NCI-H524 treated with DMSO at 0.1 percent for 48 hours (cell line): ENCODE results near the gene ZNF441.
"Not testable (repeated sequence)": the region's sequence is repeated elsewhere in the genome, so short reads cannot be mapped to it uniquely, and the experiment has no call there.

ENCODE experiments used
- DNase-seq: peaks from one replicate; lab custom pipeline; 2025; lab: John Stamatoyannopoulos, UW

ZNF441 gene

GRCh38 chr19:11780431-11781020 lies 13.7 kb downstream of the ZNF441 start:
- no peak for DNase-seq

- no peak for DNase-seq
Observed at GRCh38 chr19:11781295-11782057, 14.7 kb downstream of the ZNF441 start.

- DNase-seq, result no peak
Observed at GRCh38 chr19:11783767-11784166, 17.0 kb downstream of the ZNF441 start.

DNA sequence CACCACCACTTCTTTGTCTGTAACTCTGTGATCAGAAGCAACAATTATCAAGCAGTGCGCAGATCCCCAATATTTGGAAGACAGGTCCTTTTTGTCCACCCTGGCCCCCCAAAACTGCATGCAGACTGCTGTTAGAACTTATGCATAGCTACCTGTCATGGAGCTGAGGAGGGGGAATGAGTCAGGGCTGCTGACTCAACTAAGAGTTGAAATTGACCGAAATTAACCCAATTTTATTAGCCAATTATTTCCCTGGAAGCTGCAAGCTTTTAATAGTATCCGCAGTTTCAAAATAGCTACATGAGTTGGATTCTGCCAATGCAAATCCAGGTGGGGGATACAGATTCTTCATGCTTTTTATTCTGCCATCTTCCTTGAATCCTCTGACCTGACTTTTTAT lies 17.6 kb downstream of the ZNF441 start:
- DNase-seq, result no peak

DNA sequence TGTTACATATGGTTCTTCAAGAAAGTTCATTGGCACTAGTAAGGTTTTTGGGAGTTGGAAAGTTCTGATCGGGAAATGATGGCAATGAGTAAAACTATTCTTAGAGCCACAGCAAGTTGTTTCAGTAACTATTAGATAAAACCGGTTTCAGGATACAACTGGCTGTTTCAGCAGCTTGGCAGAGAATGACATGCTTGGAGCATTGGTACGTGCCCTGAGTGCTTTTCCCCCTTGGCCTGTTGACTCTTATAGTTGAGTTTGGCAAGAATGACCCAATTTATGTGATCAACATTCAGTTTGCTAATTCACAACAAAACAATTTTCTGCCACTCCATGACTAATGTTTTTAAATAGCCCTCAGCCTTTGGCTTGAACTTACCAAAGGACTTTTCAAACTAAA lies 20.7 kb downstream of the ZNF441 start:
- no peak for DNase-seq

GRCh38 chr19:11792942-11793341 lies 26.1 kb downstream of the ZNF441 start:
- no peak for DNase-seq

DNA sequence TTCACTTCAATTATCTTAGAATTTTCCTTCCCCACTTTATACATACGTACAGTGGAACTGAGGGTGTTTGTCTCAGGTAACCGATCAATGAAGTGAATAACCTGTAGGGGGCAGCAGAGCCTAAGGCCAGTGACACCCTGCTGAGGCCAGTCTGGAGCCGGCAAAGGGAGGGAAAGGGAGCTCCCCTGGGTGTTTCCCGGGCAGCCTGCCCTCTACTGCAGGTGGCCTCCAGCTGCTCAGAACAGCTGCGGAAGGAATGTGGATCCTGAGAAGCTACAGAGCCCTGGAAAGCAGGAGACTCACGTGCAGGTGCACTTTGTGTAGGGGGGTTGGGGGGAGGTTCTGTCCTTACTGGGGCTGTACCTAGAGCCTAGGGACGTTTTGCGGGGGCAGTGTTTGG lies 30.7 kb downstream of the ZNF441 start:
- DNase-seq, result peak; percentile 82

DNA sequence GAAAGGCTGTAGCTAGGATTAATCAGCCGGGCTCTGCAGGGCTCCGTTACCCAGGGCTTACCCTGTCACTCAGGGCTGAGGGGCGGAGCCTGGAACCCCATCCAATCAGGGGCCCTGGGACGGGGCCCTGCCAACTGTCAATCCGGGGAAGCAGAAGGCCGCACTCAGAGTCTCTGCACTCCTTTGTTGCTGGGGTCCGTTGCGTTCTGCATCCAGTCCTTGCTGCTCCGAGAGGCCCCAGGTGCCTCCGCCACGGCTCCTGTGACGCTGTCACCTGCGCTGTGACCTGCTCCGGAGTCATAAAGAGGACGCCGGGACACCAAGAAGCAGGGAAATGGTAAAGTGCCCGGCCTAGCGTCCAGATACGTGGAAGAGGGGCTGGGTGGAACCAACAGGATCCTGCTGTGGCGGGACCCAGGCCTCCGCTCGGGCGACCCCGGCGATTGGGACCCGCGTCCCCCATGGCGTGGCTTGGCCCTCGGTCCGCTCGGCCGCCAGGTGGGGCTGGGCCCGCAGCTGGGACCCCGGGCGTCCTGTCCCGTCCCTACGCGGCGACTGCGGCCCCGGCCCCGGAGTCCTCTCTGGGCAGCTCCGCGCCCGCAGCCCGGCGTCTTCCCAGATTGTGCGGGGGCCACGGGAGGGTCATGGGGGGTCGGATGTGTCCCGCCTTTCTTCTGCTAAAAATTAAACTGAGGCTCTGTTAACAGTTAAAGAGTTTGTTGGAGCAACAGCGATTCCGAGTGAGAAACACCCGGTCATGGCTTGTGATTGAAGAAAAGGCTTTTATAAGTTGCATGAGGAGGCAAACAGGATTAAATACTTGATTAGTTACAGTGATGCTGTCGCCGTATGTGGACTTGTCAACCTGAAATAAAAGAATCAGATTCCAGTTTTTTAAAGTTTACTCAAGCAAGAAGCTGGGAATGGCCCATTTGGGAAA lies 31.9 kb downstream of the ZNF441 start, which contains the start of gene ZNF491:
Gene ZNF491, plus strand, starts transcription at position 133 of the 940 bp plus-strand sequence. CDS start 7,431 bp downstream, outside the sequence.
- peak; percentile 85 for DNase-seq

GRCh38 chr19:11806354-11807098 lies 39.7 kb downstream of the ZNF441 start:
- DNase-seq, result no peak

- no peak for DNase-seq
Observed at GRCh38 chr19:11807099-11807380, 40.2 kb downstream of the ZNF441 start.

GRCh38 chr19:11813703-11814028 lies 46.9 kb downstream of the ZNF441 start:
- no peak for DNase-seq

- peak; percentile 88 for DNase-seq
Observed at GRCh38 chr19:11814029-11814699, 47.4 kb downstream of the ZNF441 start, which contains the start of gene ZNF440. Gene ZNF440, plus strand, starts transcription at chr19:11814273. Its CDS starts 175 bp downstream, at chr19:11814448.

- DNase-seq, result no peak
Observed at GRCh38 chr19:11814700-11815035, 47.9 kb downstream of the ZNF441 start.

DNA sequence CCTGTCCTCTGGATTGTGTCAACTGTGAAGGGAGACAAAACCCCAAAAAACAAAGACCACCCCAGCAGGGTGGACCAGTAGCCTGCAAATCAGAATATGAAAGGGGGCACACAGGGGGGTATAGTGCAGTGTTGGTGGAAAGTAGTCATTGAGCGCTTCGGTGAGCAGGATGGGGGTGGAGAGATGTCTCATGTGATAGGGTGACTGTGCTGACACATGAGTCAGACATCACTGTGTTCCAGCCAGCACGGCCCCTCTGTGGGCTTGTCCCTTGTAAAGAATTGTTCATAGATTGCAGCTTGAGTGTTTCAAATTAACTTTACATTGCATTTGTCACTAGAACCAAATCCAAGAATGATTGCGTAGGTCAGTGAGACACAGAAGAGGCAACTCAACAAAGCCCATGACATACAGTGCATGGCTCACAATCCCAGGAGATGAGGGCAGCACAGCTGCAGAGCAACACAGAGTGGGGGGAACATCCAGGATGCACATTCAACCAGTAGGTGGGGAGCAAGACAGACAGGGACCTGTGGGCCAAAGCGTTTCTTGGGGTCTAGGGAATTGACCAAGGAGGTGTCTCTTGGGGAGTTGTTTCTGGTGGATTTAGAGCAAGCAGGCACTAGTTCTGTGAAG lies 54.8 kb downstream of the ZNF441 start:
- DNase-seq, result no peak

DNA sequence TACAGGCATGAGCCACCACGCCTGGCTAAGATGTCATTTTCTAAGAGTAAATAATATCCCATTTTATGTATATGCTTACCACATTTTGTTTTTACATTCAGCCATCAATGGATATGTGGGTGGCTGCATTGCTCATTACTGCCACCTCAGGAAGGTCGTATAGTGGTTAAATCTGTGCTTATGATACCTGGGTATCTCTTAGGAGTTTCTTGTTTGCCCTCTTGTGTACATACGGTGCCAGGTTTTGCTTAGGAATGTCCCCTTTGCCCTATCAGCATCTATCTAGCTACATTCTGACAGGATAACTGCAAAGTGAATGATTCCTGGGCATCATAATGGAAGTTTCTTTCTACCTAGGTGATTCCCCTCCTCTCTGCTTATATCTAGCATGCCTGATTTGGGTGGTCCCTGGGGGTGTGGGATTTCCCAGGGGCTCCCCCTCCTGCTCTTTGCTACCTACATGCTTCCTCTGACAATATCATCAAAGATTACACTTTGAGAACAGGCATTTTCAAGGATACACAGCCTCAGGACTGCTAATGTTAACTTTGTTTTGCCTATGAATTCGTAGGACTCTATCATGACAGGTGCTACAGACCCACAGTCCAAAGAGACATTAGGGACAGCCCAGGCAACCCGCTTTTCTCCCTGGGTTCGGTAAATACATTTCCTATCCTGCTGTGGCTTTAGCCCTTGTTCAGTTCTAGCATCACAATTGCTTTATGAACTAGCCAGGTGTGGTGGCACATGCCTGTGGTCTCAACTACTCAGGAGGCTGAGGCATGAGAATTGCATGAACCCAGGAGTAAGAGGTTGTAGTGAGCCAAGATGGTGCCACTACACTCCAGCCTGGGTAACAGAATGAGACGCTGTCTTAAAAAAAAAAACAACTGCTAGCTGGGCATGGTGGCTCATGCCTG lies 62.4 kb downstream of the ZNF441 start:
- not testable (repeated sequence) for DNase-seq

GRCh38 chr19:11832253-11832912 lies 65.6 kb downstream of the ZNF441 start:
- DNase-seq, result no peak

DNA sequence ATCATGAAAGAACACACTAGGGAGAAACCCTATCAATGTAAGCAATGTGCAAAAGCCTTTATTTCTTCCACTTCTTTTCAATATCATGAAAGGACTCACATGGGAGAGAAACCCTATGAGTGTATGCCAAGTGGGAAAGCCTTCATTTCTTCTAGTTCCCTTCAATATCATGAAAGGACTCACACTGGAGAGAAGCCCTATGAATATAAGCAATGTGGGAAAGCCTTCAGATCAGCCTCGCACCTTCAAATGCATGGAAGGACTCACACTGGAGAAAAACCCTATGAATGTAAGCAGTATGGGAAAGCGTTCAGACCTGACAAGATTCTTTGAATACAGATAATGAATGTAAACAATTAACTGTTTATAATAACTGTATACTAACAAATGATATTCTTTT lies 66.7 kb downstream of the ZNF441 start:
- DNase-seq, result no peak
